Choroid plexus epithelial cell (primary cell): ENCODE data around the gene CYP27C1.
"Not testable (repeated sequence)": the region's sequence is repeated elsewhere in the genome, so short reads cannot be mapped to it uniquely, and the experiment has no call there.

Source experiments
- DNase-seq: peaks from one replicate; pipeline ENCODE4 v3.0.0-alpha.2; 2010; ENCODE audit warnings: low read depth
- H3K4me3 ChIP-seq: 2 replicates; pipeline ENCODE4 v1.5.1; 2011; ENCODE audit warnings: low read depth, mild to moderate bottlenecking, control low read depth, low read length, moderate library complexity
- TF ChIP-seq, protein P1 (sequence below): conservative IDR thresholded peaks from 2 replicates; pipeline ENCODE4 v1.5.1; 2011; ENCODE audit warnings: low read depth, mild to moderate bottlenecking, control low read depth, inconsistent platforms, low read length, moderate library complexity

CYP27C1 gene

DNA sequence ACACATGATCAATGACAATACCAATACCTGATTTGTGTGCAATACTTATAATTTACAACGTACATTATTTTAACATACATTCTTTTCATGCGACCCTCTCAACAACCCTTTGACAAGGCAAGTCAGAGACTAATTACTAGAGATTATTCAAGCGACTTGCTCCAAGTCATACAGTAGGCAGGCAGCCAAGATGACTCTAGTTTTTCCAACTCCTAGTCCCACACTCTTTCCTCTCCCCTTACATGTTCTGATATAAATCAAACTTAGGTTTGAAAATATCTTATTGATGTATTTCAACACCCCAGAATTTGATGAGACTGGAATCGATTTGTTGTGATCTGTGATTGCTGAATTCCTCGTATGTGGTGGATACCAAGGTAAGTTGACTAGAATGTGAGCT lies 8.0 kb upstream of the CYP27C1 start:
- DNase-seq = peak; percentile 22
- TF ChIP-seq, protein P1, sequence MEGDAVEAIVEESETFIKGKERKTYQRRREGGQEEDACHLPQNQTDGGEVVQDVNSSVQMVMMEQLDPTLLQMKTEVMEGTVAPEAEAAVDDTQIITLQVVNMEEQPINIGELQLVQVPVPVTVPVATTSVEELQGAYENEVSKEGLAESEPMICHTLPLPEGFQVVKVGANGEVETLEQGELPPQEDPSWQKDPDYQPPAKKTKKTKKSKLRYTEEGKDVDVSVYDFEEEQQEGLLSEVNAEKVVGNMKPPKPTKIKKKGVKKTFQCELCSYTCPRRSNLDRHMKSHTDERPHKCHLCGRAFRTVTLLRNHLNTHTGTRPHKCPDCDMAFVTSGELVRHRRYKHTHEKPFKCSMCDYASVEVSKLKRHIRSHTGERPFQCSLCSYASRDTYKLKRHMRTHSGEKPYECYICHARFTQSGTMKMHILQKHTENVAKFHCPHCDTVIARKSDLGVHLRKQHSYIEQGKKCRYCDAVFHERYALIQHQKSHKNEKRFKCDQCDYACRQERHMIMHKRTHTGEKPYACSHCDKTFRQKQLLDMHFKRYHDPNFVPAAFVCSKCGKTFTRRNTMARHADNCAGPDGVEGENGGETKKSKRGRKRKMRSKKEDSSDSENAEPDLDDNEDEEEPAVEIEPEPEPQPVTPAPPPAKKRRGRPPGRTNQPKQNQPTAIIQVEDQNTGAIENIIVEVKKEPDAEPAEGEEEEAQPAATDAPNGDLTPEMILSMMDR = no peak
- H3K4me3 ChIP-seq = no peak overlapping the region

DNA sequence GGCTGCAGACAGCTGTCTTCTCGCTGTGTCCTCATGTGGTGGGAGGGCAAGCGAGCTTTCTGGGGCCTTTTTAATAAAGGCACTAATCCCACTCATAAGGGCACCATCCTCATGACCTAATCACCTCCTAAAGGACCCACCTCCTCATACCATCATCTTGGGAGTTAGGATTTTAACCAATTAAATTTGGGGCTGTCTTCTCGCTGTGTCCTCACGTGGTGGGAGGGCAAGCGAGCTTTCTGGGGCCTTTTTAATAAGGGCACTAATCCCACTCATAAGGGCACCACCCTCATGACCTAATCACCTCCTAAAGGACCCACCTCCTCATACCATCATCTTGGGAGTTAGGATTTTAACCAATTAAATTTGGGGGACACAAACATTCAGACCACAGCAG lies 7.2 kb upstream of the CYP27C1 start:
- H3K4me3 ChIP-seq, DNase-seq: not testable (repeated sequence)

DNA sequence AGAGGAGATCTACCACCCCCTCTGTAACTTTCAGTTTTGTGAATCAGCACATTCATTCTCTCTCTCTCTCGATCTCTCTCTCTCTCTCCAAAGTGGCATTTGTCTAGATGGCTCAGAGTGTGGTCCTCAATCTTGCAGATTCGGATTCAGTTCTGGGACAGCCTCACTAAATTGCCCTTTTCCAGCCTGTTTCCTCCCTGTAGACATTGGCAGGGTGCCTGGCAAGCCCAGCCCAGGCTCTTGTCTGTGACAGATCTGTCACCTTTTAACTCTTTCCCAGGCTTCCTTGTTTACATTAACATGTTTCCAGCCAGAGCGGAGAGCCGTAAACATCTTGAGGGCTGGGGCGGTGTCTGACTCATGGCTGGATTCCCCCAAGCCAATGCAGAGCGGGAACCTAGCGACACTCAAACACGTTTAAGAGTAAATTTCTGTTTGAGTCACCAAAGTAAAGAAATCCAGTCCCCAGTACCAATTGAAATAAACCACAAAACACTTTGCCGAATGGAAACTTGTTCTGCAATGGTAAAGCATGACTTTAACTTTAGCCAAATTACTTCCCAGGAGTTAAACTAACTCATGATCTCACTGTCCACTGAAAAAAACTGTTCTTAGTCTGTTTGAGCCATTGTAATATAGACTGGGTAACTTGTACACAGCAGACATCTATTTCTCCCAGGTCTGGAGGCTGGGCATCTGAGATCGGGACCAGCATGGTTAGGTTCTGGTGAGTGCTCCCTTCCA lies 6.6 kb upstream of the CYP27C1 start:
- peak; percentile 80 for DNase-seq
- TF ChIP-seq, protein P1 = no peak
- peak overlapping the region; percentile 20 for H3K4me3 ChIP-seq

DNA sequence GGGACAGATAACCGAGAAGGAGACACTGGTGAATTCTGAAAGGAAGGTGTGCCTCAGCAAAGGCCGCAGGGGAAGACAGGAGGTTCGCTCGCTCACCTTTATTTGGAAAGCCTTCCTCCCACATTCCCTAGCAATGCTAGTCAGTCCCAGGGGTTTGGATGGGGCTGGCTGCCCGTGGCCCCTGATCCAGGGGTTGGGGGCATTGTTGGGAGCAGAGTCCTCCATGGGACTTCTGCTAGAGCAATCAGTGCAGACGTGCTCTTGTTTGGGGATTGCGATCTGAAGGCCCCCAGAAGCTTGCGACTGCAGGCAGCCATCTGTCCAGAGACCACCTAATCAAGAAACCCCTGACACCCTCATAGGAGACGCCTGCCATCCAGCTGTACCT lies 6.0 kb upstream of the CYP27C1 start:
- H3K4me3 ChIP-seq = no peak overlapping the region
- DNase-seq = no peak
- TF ChIP-seq, protein P1 = no peak

DNA sequence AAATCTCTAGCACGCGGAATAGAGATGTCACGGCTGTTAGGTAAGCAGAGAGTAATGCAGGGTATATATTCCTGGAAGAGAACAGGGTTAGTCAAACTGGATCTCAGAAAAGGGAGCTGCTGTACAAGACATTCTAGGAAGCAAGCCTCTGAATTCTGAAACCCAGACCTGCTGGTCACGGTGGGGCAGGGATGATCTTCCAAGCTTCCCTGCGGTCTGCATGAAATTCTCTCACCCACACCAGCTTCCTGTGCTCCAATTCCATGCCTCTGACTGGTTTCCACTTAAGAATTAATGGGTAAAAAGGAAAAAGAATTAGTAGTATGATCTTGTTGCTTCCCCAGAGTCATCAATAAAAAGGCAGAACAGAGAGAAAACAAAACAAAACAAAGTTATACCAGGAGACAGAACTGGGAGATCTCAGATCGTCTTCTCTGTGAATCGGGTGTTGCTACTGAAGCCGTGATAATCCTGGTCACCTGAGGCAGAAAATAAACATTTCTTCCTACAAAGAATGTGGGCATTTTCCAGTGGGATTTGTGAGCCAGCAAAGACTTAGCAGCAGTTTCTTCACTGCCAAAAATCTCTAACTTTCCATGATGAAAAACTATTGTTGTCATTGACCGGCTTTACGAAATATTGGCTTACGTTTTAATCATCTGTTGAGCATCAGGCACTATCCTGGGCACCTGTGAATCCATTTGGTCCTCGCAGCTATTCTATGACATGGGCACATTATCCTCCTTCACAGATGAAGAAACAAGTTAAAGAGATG lies 5.3 kb upstream of the CYP27C1 start:
- TF ChIP-seq, protein P1 = no peak
- DNase-seq = peak; percentile 79
- H3K4me3 ChIP-seq = no peak overlapping the region

DNA sequence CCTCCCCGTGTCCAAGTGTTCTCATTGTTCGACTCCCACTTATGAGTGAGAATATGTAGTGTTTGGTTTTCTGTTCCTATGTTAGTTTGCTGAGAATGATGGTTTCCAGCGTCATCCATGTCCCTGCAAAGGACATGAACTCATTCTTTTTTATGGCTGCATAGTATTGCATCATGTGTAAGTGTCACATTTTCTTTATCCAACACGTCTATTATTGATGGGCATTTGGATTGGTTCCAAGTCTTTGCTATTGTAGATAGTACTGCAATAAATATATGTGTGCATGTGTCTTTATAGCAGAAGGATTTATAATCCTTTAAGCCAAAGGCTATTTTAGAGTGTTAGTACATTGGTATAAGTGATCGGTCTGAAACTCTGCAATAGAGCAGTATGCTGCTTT lies 4.0 kb upstream of the CYP27C1 start:
- not testable (repeated sequence) for H3K4me3 ChIP-seq, DNase-seq

DNA sequence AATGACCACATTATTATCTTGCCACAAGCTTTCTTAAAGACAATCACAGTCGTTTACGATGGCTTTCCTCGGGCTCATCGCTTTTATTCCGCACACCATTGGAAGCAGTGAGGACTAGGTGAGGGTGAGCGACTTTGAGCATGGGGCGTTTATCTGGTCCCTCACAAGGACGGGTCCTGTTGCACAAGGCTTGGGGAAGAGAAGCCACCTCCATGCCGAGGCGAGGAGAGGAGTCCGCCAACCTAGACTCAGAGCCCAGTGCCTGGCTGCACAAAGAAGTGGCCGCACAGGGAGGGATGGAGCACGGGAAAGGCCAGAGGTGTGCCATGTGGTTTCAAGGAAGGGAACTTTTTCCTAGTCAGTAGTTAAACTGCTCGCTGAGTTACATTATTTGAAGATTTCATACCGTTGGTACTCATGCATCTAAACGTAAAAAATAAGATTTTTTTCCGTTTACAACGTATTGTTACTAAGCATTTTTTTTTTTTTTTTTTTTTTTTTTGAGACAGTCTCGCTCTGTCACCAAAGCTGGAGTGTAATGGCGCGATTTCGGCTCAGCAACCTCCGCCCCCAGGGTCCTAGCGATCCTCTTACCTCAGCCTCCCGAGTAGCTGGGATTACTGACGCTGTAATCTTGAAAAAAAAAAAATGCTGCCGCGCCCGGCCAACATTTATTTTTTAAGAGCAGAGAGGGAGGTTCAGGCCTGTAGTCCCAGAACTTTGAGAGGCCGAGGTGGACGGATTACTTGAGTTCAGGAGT lies 849 bp upstream of the CYP27C1 start:
- TF ChIP-seq, protein P1 = no peak
- peak; percentile 4 for DNase-seq
- H3K4me3 ChIP-seq = peak overlapping the region; percentile 38
